ENCODE measurements around the gene CIAO1.
"Not testable (repeated sequence)": the region's sequence is repeated elsewhere in the genome, so short reads cannot be mapped to it uniquely, and the experiment has no call there.

The CIAO1 gene

DNA sequence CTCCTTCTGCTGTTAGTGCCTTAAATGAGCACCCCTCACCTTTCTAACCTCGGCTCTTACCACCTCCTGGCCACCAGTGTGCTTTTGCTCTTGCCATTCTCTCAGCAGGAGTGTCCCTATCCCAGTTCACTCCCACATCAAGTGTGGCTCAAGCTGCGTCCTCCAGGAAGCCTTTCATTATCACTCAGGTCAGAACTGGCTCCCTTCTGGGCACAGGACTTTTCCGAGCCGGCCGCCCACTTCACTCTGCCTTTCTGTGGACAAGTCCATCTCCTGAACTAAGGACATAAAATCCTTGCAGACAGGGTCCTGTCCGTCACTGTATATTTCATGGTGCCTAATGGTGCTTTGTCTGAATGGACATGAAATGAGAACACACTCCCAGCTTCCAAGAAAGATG is 15.8 kb upstream of the CIAO1 start:
- no peak for DNase-seq (ENCODE audit: low read depth)

- DNase-seq (ENCODE audit: low read depth): peak; percentile 97
Measured at GRCh38 chr2:96251721-96252292, 14.2 kb upstream of the CIAO1 start.

DNA sequence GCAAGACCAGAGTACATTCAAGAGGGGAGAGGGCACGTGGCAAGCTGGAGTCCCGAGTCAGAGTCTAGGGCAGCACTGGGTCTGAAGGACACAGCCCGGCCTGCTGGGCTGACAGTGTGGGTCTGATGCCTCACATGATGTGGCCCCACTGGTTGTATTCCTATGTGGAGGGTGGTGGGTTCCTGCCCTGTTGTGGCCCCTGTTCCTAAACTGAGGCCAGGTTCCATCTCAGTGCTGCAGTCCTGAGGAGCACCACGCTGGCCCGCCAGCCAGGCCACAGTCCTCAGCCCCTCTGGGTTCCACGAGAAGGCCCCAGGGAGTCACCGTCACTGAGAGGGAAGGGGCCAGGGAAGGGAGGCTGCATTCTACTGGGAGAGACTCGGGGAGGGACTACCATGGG is 13.5 kb upstream of the CIAO1 start:
- DNase-seq (ENCODE audit: low read depth): no peak

DNA sequence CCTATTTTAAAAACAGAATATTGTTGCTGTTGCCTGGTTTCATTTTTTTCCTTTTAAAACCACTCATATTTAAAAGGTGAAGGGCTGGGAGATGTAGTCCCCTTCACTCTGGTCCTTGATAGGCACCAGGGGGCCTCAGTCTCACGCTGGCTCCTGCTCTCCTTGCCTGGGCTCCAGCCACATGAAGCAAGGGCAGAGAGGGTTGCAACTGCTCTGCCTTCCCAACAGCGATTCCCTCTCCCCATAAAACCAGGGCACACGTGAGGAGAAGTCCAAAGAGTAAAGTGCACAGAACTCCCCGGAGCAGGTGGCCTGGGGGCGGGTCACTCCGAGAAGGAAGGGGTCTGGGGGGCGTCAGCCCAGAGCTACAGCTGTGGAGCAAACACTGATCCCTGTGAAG is 13.0 kb upstream of the CIAO1 start:
- no peak for DNase-seq (ENCODE audit: low read depth)

- no peak for DNase-seq (ENCODE audit: low read depth)
Measured at GRCh38 chr2:96254571-96254970, 11.5 kb upstream of the CIAO1 start.

- no peak for DNase-seq (ENCODE audit: low read depth)
Measured at GRCh38 chr2:96256611-96257113, 9.4 kb upstream of the CIAO1 start.

DNA sequence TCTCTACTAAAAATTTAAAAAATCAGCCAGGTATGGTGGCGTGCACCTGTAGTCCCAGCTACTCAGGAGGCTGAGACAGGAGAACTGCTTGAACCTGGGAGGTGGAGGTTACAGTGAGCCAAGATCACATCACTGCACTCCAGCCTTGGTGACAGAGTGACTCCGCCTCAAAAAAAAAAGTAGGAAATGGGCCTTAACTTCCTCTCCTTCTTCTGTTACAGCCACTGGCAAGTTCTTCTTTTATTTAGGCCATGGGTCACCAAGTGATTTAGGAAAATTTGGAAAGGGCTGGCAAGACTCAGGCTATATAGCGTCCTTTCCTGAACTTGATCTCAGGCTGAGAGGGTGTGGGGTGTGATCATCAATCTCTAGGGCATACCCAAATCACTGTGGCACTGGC is 8.3 kb upstream of the CIAO1 start:
- DNase-seq (ENCODE audit: low read depth): not testable (repeated sequence)

GRCh38 chr2:96258166-96259022 is 7.6 kb upstream of the CIAO1 start:
- DNase-seq (ENCODE audit: low read depth): peak; percentile 52

GRCh38 chr2:96259497-96259921 is 6.5 kb upstream of the CIAO1 start:
- no peak for DNase-seq (ENCODE audit: low read depth)

DNA sequence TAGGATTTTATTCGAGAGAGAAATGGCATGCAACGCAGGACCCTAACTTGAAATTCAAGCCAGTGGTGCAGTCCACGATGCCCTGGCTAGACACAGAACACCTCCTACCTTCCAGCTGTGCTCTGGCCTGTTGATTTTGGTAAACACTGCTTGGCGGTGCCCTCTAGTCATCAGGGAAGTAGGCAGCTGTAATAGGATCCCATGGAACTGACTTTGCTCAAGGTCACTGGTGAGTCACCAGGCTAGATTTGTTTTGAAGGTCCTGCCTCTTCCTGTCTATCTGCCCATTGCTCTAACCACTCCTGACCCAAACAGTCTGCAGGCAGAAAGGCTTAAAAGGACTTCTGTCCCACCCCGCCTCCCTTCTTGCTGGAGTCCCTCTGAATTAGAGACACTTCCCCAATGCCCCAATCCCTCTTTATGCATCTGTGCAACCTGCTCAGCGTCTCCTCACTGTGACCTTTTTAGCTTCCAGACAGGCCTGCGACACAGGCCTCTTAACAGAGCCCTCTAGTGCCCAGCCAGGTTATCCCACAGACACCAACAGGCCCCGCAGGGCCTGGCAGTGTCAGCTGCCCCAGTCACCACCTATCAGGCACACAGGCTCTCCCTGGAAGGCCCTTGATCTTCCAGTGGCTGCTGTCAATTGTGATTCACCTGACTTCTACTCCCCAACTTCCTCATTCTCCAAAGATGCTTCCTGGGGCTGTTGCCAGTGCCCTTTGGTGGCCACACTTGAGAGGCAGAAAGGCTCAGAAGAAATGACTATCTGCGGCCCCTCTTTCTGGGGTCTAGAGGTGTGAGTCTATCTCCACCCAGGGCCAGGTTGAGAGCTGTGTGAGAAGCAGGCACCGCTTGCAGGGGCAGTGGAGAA is 5.4 kb upstream of the CIAO1 start:
- peak; percentile 94 for DNase-seq (ENCODE audit: low read depth)

DNA sequence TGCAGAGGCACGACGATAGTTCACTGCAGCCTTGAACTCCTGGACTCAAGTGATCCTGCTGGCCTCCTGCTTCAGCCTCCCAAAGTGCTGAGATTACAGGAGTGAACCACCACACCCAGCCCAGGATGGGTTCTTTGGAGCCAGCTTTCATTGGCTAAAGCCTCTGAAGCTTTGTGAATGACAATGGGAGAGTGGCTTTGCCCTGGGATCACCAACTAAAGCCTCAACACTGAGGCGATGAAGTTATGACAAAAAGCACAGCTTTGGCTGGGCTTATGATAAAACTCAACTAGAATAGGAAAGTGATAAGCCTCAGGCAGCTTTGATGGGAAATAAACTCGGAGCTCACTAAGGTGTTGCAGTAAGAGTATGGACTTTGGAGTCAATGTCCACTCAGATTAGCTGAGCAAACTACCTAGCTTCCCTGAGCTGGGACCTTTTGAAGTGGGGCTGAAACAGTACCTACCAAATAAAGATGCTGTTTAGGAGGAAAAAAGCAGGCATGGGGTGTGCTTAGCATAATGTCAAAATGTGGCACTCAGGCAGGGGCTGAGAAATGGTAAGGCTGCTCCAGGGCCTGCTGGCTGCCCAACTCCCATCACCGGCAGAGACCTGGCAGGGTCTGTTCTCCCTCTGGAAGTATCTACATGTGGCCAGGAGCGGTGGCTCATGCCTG is 4.6 kb upstream of the CIAO1 start:
- no peak for DNase-seq (ENCODE audit: low read depth)

DNA sequence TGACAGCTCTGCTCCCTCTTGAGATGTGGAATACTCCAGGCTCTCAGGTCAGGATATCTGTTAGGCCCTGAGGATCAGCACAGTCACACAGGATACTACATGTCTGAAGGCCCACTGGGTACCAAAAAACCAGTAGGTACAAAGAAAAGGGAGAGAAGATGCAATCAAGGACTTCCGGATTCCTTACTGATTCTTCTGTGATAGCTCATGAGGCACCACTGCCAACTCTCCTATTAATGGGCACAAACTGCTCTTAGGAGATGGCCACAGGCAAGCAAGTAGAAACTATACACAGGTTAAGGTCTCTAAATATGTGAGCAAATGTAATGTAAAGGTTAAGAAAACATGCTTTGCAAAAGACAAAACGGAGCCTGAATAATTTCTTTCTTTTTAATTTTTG is 3.7 kb upstream of the CIAO1 start:
- DNase-seq (ENCODE audit: low read depth): no peak

- DNase-seq (ENCODE audit: low read depth): no peak
Measured at GRCh38 chr2:96264086-96264485, 1.9 kb upstream of the CIAO1 start.

GRCh38 chr2:96264656-96265348 is 1.2 kb upstream of the CIAO1 start:
- peak; percentile 53 for DNase-seq (ENCODE audit: low read depth)

GRCh38 chr2:96265349-96265839 is 631 bp upstream of the CIAO1 start:
- DNase-seq (ENCODE audit: low read depth): no peak

DNA sequence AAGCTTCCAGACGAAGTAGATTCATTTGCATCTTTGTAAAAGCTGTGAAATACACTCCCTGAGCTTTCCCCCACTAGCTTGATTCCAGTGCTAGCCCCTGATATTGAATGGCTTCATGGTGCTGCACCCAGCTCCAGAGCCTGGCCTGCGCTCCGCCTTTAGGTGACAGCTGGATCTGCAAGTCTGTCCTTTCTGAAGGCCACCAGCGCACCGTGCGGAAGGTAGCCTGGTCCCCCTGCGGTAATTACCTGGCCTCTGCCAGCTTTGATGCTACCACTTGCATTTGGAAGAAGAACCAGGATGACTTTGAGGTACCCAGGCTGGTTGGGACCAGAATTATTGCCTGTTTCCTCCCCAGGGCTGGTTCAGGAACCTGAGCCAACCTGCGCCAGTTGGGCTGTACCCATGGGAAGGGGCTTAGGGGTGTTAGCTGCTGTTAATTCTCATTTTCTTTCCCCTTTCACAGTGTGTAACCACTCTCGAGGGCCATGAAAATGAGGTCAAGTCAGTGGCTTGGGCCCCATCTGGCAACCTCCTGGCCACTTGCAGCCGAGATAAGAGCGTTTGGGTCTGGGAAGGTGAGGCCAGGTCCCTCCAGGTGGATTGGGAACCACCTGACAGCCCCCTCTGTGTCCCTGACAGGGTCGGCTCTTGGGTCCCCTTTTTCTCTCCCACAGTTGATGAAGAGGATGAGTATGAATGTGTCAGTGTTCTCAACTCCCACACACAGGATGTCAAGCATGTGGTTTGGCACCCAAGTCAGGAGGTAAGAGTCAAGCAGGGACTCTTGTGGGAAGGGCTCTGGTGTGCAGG is 1.3 kb downstream of the CIAO1 start:
- peak; percentile 29 for DNase-seq (ENCODE audit: low read depth)

GRCh38 chr2:96271995-96272394 is 6.0 kb downstream of the CIAO1 start:
- no peak for DNase-seq (ENCODE audit: low read depth)

DNA sequence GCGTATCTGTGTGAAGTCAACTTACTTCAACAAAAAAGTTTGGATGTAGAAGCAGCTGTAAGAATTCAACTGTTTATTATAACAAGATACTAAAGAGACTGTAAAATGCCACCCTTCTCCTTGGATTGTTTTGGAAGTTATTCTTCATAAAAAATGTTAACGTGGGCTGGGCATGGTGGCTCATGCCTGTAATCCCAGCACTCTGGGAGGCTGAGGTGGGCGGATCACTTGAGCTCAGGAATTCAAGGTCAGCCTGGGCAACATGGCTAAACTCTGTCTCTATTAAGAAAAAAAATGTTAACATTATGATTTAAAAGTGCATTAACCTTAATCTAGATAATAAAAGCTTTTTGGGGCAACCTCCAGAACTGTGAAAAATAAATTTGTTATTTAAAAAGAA is 7.7 kb downstream of the CIAO1 start:
- DNase-seq (ENCODE audit: low read depth): no peak

DNA sequence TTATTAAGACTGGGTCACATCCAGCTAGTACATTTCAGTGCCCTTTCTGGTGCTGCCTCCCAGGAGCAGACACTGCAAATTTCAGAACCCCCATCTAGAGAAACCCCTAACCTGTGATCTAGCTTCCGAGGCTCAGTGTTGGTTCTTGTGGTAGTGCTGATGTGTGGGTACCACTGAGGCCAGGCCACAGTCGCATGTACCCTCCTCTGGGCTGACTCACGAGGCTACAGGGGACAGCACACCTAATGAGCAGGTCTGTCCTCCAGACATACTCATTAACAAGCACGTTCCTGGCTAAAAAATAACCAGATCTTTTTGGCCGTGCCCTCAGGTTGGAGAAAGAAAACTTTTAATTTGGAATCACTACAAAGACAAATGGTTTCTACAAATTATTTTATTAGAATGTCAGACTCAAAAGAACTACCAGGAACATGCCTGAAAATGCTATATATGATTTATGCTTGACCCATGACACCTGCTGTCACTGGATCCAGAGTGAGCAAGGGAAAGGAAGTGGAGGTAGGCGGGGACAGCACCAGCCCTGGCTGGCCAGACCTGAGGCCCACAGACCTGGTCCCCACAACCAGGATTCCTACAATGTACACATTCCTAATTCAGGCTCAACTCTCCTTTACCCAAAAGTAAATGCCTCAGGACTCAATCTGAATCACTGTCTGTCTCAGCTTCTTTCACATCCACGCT is 8.5 kb downstream of the CIAO1 start:
- DNase-seq (ENCODE audit: low read depth): no peak

Data from iris pigment epithelial cell (primary cell).